SK-N-SH treated with all-trans-retinoic acid at 6 μM for 48 hours (cell line): Measurements from ENCODE around the gene MRGPRD.

Experiments used
- CREB5 ChIP-seq: fragments of 250-450 bp; sonication (Bioruptor Pico); IDR thresholded peaks from 2 replicates; pipeline ENCODE4 v1.5.1; 2020; ENCODE audit warnings: low read depth, mild to moderate bottlenecking, moderate library complexity
- CSDC2 ChIP-seq: fragments of 250-450 bp; sonication (Bioruptor Pico); IDR thresholded peaks from 2 replicates; pipeline ENCODE4 v1.5.0; 2020; ENCODE audit warnings: mild to moderate bottlenecking, moderate library complexity
- PATZ1 ChIP-seq: fragments of 250-450 bp; sonication (Bioruptor Pico); IDR thresholded peaks from 2 replicates; pipeline ENCODE4 v1.8.0; 2020; ENCODE audit warnings: mild to moderate bottlenecking, moderate library complexity, borderline replicate concordance
- PPARA ChIP-seq: fragments of 250-450 bp; sonication (Bioruptor Pico); IDR thresholded peaks from 2 replicates; pipeline ENCODE4 v1.5.0; 2020; ENCODE audit warnings: mild to moderate bottlenecking, borderline replicate concordance
- RARB ChIP-seq: fragments of 250-450 bp; sonication (Bioruptor Pico); IDR thresholded peaks from 2 replicates; pipeline ENCODE4 v1.8.0; 2021; ENCODE audit warnings: mild to moderate bottlenecking, moderate library complexity
- SNAI2 ChIP-seq: fragments of 250-450 bp; sonication (Bioruptor Pico); IDR thresholded peaks from 2 replicates; pipeline ENCODE4 v1.5.0; 2020; ENCODE audit warnings: mild to moderate bottlenecking, moderate library complexity
- TCF4 ChIP-seq: fragments of 250-450 bp; sonication (Bioruptor Pico); IDR thresholded peaks from 2 replicates; pipeline ENCODE4 v1.8.0; 2021; ENCODE audit warnings: mild to moderate bottlenecking, moderate library complexity, borderline replicate concordance
- TOX ChIP-seq: fragments of 250-450 bp; sonication (Bioruptor Pico); IDR thresholded peaks from 2 replicates; pipeline ENCODE4 v1.8.0; 2021; ENCODE audit warnings: mild to moderate bottlenecking, moderate library complexity, borderline replicate concordance
- ZFP3 ChIP-seq: fragments of 250-450 bp; sonication (Bioruptor Pico); IDR thresholded peaks from 2 replicates; pipeline ENCODE4 v1.5.0; 2020; ENCODE audit warnings: mild to moderate bottlenecking, moderate library complexity
- ZNF70 ChIP-seq: fragments of 450-650 bp; formaldehyde crosslinking; IDR thresholded peaks from 2 replicates; pipeline ENCODE4 v1.5.0; 2020; ENCODE audit warnings: mild to moderate bottlenecking, moderate library complexity

DNA sequence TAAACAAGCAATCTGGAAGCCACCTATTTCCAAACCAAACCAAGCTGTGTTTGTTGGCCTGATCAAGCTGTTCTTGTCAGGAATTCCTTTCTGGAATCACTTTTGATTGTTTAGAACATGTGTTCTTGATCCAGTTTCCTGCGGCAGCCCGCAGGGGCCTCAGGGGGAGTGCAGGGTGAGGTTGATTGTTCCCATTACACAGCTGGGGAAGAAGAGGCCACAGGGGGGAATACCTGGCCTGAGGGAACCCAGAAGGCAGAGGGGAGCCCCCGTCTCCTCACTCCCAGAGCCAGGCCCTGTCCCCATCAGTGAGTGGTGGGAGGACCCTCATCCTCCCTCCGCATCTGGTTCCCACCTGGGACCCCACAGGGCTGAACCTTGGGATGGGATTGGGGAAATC is 4.2 kb downstream of the MRGPRD start:
- TF ChIP-seq PPARA (no peak), PATZ1 (CRISPR knock-in tag) (no peak), ZFP3 (CRISPR knock-in tag) (no peak), CSDC2 (CRISPR knock-in tag) (no peak), TOX (CRISPR knock-in tag) (no peak), TCF4 (CRISPR knock-in tag) (no peak), SNAI2 (CRISPR knock-in tag) (no peak), CREB5 (CRISPR knock-in tag) (no peak), ZNF70 (CRISPR knock-in tag) (no peak), RARB (CRISPR knock-in tag) (no peak)
